HK-2 (cell line): ENCODE data around the gene RGS6.

Experiments
- DNase-seq: peaks from one replicate; pipeline ENCODE4 v3.0.0-alpha.2; 2018; ENCODE audit not compliant: unreplicated experiment

Gene RGS6

DNA sequence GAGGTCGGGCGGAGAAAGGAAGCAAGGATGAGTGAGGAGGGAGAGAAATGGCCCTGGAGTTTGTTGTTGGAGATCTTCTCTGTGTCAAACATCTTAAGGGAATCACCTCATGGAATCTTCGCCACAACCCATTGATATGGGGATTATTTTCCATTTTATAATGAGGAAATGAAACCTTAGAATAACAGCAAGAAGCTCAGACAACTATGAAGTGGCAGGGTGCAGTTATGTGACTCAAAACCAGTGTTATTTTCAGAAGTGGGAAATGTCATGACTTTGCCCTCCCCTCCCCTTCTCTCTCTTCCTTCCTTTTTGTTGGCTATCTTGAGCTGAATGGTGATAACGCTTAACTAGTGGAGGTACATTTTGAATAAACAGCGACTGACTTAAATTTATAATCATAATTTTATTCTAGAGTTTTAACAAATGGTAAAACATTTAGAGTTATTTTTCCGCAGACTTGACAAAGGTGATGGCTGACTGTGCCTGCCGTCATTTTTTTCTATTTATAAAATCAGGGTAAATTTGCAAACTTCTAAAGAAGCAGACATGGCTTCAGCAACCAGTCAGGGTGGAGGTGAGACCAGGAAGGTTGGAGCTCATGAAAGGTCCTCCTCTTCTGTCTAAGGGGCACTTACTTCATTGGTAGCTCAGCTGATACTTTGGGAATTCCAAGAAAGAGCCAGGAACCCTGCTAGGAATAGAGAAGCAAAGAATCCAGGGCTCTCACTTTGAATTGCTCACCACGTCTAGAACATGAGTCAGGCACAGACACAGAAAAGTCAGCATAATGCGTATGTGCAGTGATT lies 232.4 kb downstream of the RGS6 start:
- no peak for DNase-seq

DNA sequence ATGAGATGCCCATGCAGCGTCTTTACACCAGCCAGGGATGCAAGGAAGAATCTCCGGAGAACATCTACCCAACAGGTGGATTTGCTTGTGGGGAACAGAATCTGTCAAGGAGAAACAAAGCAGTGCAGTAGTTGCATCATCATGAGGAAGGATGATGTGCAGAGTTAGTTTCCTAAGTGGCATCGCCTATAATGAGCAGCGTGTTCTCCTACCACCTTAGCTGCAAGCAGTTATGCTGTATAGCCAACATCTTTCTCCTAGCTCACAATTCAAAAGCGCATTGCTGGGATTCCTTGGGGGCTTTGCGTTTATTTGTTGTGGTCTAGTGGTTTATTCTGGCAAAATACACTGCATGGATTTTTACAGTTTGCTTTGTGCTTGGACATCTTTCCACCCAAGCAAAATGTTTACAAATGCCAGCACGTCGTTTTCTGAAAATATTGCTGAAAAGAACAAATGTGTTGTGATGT lies 233.0 kb downstream of the RGS6 start:
- no peak for DNase-seq

DNA sequence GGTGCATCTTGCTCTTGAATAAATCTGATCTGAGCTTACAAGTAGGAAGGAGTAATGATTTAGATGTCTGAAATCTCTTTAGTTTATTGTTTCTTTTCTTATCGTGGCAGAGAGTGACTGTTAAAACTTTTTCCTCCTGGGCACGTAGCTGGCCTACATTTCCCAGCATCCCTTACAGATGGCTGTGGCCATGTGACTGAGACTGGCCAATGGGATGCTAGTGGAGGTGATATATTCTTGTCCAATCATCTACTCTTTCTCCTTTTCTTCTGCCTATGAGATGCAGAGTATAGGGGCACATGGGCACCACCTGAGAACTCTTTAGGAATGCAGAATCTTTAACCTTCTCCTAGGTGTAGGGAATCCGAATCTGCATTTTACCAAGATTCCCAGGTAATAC lies 237.3 kb downstream of the RGS6 start:
- DNase-seq: no peak

DNA sequence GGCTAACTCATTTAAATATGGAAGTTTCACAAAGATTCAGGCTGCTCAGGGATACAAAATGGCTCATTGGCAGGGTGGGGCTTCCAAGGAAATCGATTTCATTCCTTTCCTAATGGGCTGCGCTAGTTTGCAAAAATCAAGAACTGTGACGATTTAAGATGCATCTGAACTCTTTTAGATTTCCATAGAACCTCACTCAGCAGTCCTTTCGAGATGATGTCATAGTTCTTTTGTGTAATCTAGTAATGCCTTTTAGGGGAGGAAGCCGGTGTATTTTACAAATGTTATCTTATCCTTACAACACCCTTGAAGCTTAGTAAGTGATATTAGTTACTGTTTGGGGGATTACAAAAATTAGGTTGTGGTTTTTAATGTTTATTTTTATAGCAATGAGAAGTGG lies 239.8 kb downstream of the RGS6 start:
- DNase-seq: no peak

DNA sequence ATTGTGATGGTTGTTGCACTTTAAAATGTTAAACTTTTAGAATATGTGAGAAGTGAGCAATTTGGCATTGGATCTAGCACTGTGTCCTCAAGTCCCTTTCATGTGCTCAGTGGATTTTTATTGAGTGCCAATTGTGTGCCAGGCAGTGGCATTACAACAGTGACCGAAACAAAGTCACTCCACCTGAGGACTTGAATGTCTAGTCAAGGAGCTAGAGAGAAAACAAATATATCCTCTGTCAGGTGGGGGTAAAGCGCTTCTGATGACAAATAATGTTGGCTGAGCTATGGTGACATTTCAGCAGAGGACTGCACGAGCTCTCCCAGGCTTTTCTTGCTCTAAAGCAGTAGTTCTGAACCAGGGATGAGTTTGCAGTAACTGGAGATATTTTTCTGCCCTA lies 240.4 kb downstream of the RGS6 start:
- DNase-seq: no peak

DNA sequence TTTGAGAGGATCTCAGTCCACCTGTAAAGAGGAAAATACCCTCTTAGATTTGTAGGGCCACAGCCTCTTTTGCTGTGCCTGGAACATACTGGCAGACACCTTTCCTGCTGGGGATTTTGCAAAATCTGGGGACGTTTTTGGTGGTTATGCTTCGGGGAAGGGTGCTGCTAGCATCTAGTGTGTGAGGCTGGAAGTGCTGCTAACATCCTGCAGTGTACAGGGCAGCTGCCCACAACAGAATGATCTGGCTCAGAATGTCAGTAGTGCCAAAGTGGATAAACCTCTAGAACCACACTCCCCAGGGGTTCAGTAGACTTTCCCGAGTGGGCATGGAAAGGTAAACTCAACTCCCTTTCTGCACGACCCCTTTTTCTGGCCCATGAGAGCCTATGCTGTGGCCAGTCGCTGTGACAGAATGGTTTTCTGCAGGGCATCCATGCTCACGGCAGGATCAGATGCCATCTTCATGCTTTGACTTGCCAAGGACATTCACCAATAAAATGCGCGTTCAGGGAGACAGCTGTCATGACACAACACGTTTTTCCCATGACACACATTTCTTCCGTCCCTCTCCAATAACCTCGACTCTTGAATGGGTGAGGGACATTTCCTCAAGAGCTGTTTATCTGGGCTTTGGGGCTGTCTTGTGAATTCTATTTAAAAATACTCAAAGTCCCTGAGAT lies 240.9 kb downstream of the RGS6 start:
- no peak for DNase-seq

DNA sequence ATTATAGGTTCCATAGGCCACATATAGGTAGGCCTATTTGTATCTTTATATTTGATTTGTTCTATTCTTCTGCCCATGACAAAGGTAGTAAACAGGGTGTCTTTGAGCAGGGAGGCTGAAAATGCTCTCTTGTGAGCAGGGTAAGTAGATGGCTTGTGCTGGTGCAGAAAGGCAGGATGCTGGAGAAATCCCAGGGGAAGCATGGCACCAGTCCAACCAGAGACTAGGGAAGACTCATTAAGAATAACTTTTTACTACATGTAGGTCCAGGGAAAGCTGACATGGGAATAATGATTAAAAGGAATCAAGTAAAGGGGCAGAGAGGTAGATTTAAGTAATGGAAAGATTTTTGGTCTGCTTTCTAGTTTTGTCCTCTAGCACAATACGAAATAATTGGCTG lies 245.0 kb downstream of the RGS6 start:
- DNase-seq: no peak

DNA sequence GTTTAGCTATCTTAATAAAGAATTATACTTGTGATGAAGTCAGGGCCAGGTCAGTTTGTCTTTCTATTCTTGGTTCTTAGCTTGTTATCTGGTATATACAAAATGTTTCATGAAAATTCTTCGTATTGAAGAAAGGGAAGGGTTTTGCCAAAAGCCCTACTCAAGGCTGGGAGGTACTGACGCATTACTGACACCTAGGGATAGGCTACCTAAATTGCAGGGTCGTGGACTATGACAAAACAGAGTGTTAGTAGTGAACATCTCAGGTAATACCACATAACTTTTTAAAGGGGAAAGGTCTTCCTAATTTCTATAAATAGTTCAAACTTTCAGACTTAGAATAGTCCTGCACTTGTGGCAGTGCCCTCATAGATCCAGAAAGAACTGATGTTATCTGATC lies 246.3 kb downstream of the RGS6 start:
- no peak for DNase-seq

DNA sequence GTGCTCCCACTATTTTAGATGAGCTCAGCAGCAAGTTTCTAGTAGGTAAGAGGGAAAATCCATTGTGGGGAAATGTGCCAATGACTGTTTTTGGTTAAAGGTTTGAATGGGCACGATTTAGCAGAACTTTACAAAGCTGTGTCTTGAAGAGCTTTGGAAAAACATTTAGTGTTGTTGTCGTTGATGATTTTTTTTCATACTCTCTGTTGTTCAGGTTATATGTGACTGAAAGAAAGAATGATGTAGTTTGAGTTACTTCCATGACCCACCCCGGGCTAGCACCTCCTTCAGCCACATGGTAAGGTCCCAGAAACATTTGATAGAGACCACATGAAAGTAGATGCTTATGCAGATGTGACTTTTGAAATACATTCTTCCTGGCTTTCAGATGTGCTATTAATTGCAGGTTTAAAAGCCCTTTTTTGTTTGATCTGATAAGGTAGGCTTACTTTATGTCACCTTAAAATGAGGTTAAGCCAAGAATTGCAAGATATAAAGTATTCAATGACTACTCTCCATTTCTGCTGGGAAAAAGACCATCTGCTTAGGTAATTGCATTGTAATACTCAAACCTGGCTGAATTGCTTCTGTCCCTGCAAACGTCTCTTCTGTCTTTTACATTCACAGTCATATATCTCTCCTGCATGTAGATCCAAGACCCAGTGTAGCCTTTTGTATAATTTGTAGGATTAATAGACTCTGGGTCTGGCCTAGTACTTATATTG lies 250.6 kb downstream of the RGS6 start:
- DNase-seq: no peak

DNA sequence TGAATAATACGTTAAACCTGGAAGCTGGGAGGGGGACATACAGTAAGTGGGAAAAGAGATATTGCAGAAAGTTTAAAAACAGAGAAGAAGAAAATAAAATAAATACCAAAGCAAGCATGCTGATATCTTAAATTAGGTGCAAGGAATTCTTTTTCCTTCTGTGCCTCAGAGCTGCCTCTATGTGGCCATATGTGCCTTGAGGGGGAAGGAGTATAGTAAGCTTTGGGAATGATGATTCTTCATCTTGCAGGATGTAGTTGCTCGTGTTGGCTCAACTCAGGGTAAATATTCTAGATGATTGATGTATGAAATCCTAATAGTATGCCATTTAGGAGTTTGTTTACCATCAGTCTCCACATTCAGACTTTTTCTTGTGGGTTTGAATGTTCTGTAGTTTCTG lies 251.4 kb downstream of the RGS6 start:
- DNase-seq: no peak

DNA sequence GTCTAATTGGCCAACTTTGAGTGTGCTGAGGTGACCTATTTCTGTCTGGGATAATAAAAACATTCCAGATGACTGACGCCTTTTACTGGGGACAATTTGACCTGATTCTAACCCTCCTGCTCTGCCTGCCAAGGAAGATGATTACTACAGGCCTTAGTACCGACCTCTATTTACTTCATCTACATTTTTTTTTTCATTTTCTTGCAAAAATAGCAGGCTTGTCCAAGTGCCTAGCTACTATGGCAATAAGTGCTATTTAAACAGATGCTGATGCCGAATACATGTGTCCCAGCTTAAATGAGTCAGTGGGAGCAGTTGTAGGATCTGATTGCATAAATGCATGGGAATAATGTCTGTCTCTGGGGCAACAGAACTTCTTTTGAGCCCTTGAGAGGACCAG lies 254.3 kb downstream of the RGS6 start:
- no peak for DNase-seq

DNA sequence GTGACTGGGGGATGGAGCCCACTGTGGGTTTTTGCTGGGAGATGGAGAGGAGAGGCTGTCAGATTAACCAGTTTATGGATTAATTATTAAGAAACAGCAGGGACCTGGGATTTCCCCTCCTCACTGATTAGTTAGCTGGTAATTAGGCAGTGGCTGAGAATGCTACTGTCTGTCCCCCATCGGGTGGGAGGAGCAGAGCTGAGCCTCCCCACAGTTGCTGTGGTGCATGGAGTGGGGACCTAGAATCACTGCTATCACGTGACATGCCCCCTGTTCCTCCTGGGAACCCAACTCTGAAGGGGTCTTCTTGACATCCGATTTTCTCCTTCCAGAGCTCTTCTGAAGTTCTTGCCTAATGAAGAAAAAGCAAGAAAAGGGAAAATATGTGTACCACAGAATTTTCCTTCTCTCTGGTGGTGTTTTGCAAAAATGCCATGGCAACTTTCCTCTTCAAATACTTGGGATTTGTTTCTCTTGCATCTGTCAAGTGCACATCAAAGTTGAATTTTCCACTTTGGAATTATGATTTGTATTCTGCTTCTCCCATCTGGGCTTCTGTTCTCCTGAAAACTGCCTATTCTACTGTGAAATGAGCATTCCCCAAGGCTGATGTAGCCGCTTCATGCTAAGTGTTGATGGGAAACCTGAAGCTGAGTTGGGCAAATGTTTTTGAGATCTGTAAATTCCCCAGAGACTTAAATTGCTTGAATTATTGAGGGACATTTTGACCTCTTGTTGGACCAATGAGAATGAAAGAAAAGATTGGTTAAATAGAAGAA lies 264.2 kb downstream of the RGS6 start:
- no peak for DNase-seq

DNA sequence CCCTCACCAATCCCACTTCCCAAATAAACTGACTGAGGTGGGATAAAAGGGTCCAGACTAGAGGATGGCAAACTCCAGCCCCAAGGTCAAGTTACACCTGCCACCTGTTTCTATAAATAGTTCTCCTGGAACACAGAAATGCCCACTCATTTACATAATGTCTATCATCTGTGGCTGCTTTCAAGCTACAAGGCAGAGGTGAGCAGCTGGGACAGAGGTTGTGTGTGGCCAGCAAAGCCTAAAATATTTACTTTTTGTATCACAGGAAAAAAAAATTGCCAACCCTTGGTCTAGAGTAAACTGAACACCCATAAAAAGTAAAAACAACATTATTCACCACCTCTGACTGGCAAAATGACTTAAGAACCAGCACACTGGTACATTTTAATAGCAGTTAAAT lies 269.4 kb downstream of the RGS6 start:
- DNase-seq: no peak

DNA sequence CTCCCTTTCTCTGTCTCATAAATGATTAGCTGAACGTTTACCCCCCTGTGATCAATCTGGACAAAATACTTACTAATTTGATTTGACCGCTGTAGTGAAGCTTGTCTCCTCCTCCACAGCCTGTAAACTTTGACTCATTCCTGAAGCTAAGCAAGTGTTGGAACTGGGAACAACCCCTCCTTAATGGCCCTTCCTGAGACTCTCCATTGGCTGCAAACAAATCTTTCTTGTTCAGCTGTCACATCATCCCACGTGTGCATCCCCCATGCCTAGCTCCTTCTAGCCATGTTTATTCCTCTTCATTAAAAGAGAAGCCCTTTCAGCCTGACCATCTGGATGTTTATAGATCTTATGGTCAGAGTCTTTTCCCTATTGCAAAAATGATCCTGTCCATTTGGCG lies 281.2 kb downstream of the RGS6 start:
- no peak for DNase-seq

DNA sequence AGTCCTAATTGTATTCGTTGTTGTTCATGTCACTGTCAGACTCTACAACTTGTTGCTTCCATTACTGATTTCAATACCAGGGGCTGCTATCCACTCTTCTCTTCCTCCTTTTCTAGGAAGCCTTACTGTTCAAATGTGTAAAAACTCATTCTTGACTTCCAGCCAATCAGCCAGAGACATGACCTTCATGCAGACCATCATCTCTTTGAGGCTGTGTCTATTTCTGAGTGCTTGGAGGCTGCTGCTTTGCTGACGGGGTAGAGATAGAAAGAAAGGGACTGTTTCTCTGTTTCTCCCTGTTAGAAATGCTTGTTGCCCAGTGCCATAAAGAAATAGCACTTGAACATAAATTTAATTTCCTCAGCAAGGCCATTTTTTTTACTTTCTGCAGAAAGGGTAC lies 282.9 kb downstream of the RGS6 start:
- DNase-seq: no peak

DNA sequence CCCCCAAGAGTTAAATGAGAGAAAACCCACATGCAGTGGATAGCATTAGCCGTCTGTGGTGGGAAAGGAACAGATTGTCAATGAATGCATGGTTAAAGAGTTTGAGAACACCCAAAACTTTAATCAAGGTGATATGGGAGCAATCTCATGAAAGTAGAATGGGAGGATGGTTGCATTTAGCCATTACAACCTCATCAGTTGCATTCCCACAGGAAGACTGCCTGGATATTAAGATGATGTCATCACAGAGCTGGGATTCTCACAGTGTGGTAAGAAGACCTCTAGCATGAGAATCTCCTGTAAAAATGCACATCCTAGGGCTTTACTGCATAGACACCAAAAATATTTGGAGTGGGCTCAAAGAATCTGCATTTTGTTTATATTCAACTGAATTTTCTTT lies 284.9 kb downstream of the RGS6 start:
- DNase-seq: no peak

DNA sequence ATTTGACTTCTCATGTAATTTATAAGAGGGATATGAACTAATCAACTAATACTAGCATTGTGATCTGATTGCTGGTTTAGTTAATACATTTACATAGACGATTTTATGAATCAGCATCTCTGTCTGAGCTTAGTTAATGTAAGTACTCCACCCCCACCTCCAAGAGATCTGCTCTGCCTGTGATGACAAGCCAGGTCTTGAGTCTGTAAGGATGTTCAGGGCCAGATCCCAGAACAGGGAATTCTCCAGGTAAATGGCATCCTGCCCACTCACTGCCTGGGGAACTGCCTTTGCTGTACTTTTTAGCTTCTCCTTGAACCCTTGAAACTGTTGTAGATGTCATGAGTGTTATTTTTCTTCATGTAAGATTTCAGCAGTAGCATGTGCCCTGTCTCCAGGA lies 289.8 kb downstream of the RGS6 start:
- no peak for DNase-seq

DNA sequence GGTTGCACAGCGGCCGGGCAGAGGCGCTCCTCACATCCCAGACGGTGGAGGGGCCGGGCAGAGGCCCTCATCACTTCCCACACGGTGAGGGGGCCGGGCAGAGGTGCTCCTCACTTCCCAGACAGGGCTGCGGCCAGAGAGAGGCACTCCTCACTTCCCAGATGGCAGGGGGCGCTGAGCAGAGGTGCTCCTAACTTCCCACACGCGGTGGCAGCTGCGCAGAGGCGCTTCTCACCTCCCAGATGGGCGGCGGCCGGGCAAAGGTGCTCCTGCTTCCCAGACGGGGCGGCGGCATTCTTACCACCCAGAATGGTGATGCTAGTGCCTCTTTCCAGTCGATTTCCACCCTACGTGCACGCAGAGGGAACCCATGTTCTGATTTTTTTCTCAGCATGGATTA lies 304.4 kb downstream of the RGS6 start:
- DNase-seq: no peak

DNA sequence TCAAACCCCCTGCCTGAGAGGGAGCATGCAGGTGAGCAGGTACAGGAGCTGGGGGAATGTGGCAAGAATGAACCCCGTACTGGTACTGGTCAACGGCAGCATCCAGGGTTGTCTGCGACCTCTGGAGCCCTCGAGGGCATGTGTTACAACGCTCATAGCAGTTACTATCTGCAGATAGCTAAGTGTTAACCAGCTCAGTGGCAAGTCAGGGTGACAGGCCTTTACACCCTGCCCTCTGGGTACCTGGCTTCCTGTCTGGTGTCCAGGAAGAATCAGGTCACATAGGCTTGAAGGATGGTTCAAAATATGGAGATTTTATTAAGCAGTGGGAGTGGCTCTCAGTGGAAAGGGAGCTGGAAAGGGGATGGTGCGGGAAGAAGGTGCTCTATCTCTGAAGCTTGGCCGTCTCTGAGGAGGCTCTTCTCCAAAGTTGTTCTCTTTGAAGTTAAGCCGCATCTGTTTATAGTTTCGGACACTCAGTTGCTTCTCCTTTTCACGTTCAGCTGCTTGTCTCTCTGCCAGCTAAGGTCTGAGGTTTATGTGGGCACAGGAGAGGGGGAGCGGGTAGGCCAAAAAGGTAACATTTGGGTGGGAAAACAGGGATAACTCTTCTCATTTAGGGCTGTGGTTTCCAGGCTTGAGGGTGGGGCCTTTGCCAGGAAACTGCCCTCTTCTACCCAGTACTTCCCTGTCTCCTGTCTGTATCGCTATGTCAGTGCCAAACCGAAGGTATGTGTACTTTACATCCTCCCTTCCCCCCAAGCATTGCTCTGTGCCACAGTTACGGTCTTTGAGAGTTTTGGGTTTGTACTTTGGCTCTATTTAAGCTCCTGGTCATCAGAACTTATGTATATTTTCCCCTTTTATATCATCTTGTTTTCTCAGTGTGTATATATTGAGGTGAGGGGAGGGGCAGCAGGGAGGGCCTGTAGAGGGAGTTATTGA lies 305.8 kb downstream of the RGS6 start:
- no peak for DNase-seq

DNA sequence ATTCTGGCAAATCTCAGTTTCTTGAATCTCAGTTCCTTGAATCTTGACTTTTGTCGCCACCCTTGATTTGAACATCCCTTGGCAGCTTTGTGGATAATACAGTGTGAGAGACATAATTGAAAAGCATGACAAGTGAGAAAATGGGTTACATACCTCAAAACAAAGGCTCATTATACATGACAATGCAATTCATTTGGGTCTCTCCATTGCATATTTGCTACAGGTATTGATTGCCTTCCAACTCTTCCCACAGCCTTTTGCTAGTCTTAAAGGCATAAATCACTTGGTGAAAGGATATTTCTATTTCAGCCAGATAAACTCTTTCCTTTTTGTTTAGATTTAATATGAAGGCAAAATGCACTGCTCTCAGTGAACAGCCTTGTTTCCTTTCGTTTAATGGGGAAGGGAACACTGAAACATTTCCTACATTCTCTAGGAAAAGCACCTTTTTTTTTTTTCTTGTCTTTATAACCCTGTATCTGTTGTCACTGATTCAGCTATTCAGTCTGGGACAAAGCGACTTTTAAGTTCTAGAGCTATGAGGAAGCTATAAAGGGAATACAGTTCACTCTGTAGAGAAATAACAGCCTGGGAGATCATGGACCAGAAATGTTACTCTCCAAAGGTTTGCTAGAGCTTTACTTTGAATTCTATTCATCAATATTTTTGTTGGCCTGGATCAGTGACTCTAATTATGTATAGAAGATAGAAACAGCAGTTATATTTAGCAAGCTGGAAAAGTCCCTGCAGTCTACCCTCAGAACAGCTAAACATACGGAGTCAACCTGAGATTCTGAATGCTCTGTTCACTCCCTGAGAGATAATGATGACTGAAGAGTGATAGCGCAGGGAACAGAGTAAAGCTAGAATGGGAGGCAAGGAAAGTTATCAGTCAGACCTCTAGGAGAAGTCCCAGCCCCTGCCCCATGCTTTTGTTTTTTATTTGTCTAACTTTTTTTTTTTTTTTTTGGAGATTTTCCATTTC lies 311.4 kb downstream of the RGS6 start:
- DNase-seq: no peak
